H1 (cell line): ENCODE results near the gene DNMT3B. TPM values are rescaled to one million over a fixed set of nuclear protein-coding genes. Genes with fewer than 3 reads are reported as not detected.

Experiments
- CTCF ChIA-PET: fragments of 300-600 bp; sonication (Branson Sonifier 250); formaldehyde crosslinking; loops from one replicate; lab custom pipeline; 2021; ENCODE audit not compliant: partially characterized antibody; lab: Charles Lee
- POLR2A ChIA-PET: fragments of 300-600 bp; sonication (Branson Sonifier 250); formaldehyde crosslinking; loops from one replicate; lab custom pipeline; 2021; ENCODE audit warnings: inconsistent platforms; ENCODE audit not compliant: partially characterized antibody; lab: Charles Lee
- DNase-seq, 2 experiments: peaks; one replicate each; pipeline versions ENCODE4 v3.0.0 to v3.0.0-alpha.2; 2010 to 2022; ENCODE audit warnings: low spot score in 2 of 2, low read depth in 1 of 2, mixed read lengths in 1 of 2
- FAIRE-seq: peaks from 2 replicates; lab custom pipeline; 2011; peaks lifted over from hg19 to GRCh38; lab: Jason Lieb, UNC
- H2AFZ ChIP-seq: 2 replicates; pipeline ENCODE4 v1.8.1; 2012; ENCODE audit warnings: low read length, inconsistent platforms
- H2AK5ac ChIP-seq: 2 replicates; pipeline ENCODE4 v1.6.1; 2013; ENCODE audit warnings: low read depth, low read length
- H2BK120ac ChIP-seq: replicated peaks from 2 replicates; pipeline ENCODE3; 2013; ENCODE audit warnings: low read depth, low read length, inconsistent platforms
- H2BK12ac ChIP-seq: 2 replicates; pipeline ENCODE4 v1.6.1; 2013; ENCODE audit warnings: low read depth, low read length
- H2BK15ac ChIP-seq: 2 replicates; pipeline ENCODE4 v1.6.1; 2013; ENCODE audit warnings: low read length
- H2BK20ac ChIP-seq: 2 replicates; pipeline ENCODE4 v1.6.1; 2013; ENCODE audit warnings: low read length
- H2BK5ac ChIP-seq: 2 replicates; pipeline ENCODE4 v1.6.1; 2013; ENCODE audit warnings: low read depth, low read length
- H3K14ac ChIP-seq: 2 replicates; pipeline ENCODE4 v1.6.1; 2013; ENCODE audit warnings: inconsistent platforms; ENCODE audit not compliant: insufficient read length
- H3K18ac ChIP-seq: 2 replicates; pipeline ENCODE4 v1.6.1; 2013; ENCODE audit warnings: low read length; ENCODE audit errors: extremely low read depth
- H3K23ac ChIP-seq: 2 replicates; pipeline ENCODE4 v1.6.1; 2013; ENCODE audit warnings: inconsistent platforms; ENCODE audit not compliant: insufficient read length
- H3K23me2 ChIP-seq: 2 replicates; pipeline ENCODE4 v1.6.1; 2013; ENCODE audit warnings: low read depth, low read length
- H3K27ac ChIP-seq: 2 replicates; pipeline ENCODE4 v1.6.1; 2011; ENCODE audit warnings: low read depth, low read length, inconsistent platforms
- H3K27me3 ChIP-seq, 4 experiments: replicated peaks in 1 of 4; 1 replicate in 1 of 4; 2 replicates in 3 of 4; pipeline versions ENCODE4 v1.6.1 to v1.8.1; 2011 to 2013; ENCODE audit warnings: low read length in 3 of 4, mild to moderate bottlenecking in 3 of 4, inconsistent platforms in 2 of 4, mixed read lengths in 2 of 4, moderate library complexity in 1 of 4; ENCODE audit not compliant: control insufficient read depth in 3 of 4, insufficient read depth in 3 of 4; ENCODE audit errors: extremely low read depth in 1 of 4
- H3K36me3 ChIP-seq, 4 experiments: 2 replicates each; pipeline versions ENCODE4 v1.6.1 to v1.8.1; 2011 to 2013; ENCODE audit warnings: mild to moderate bottlenecking in 4 of 4, low read length in 3 of 4, moderate library complexity in 2 of 4, control low read depth in 1 of 4, inconsistent platforms in 1 of 4; ENCODE audit not compliant: insufficient read depth in 4 of 4, control insufficient read depth in 2 of 4
- H3K4ac ChIP-seq: replicated peaks from 2 replicates; pipeline ENCODE3; 2013; ENCODE audit warnings: low read length, low read depth, mixed read lengths, inconsistent platforms; ENCODE audit not compliant: insufficient read length
- H3K4me1 ChIP-seq, 4 experiments: replicated peaks in 1 of 4; 1 replicate in 1 of 4; 2 replicates in 3 of 4; pipeline versions ENCODE4 v1.6.1 to v1.8.1; 2011 to 2013; ENCODE audit warnings: low read length in 3 of 4, inconsistent platforms in 2 of 4, mixed read lengths in 1 of 4; ENCODE audit not compliant: insufficient read depth in 4 of 4, control insufficient read depth in 3 of 4
- H3K4me2 ChIP-seq, 2 experiments: 2 replicates each; pipeline versions ENCODE4 v1.6.1 to v1.8.1; 2011 to 2013; ENCODE audit warnings: low read depth in 2 of 2, low read length in 2 of 2, control low read depth in 1 of 2, inconsistent platforms in 1 of 2, mild to moderate bottlenecking in 1 of 2; ENCODE audit not compliant: insufficient read depth in 1 of 2
- H3K4me3 ChIP-seq, 4 experiments: fragments of 200-600, 300-600 bp in 1 of 4; sonication (generic), shearing (Covaris generic), sonication (Bioruptor Twin) in 1 of 4; 2 replicates each; pipeline versions ENCODE4 v1.5.1 to v1.8.1; 2011 to 2016; ENCODE audit warnings: low read length in 4 of 4, low read depth in 3 of 4, control low read depth in 2 of 4, inconsistent platforms in 2 of 4, mild to moderate bottlenecking in 2 of 4, mixed read lengths in 1 of 4, moderate library complexity in 1 of 4; ENCODE audit not compliant: insufficient read depth in 2 of 4; ENCODE audit errors: extremely low read depth in 1 of 4
- H3K56ac ChIP-seq: replicated peaks from 2 replicates; pipeline ENCODE3; 2013; ENCODE audit warnings: low read depth, mild to moderate bottlenecking, mixed read lengths, low read length, inconsistent platforms; ENCODE audit not compliant: insufficient read length
- H3K79me1 ChIP-seq: 2 replicates; pipeline ENCODE4 v1.6.1; 2013; ENCODE audit warnings: low read depth, low read length, control low read depth
- H3K79me2 ChIP-seq, 2 experiments: 2 replicates each; pipeline versions ENCODE4 v1.6.1 to v1.8.1; 2012 to 2013; ENCODE audit warnings: low read length in 2 of 2, mild to moderate bottlenecking in 2 of 2, inconsistent platforms in 1 of 2; ENCODE audit not compliant: insufficient read depth in 2 of 2, control insufficient read depth in 1 of 2
- H3K9ac ChIP-seq, 4 experiments: replicated peaks in 1 of 4; 1 replicate in 1 of 4; 2 replicates in 3 of 4; pipeline versions ENCODE4 v1.6.1 to v1.8.1; 2011 to 2013; ENCODE audit warnings: low read depth in 3 of 4, low read length in 3 of 4, control low read depth in 2 of 4, mild to moderate bottlenecking in 2 of 4, moderate library complexity in 2 of 4, inconsistent platforms in 1 of 4; ENCODE audit errors: extremely low read depth in 1 of 4
- H3K9me3 ChIP-seq, 2 experiments: 2 replicates each; pipeline versions ENCODE4 v1.6.1 to v1.8.1; 2012 to 2013; ENCODE audit warnings: mild to moderate bottlenecking in 2 of 2, moderate library complexity in 2 of 2, control low read depth in 1 of 2, inconsistent platforms in 1 of 2, low read depth in 1 of 2, low read length in 1 of 2, mixed read lengths in 1 of 2; ENCODE audit not compliant: insufficient read depth in 2 of 2
- H4K20me1 ChIP-seq, 2 experiments: replicated peaks in 1 of 2; 2 replicates each; pipeline versions ENCODE3 to v1.8.1; 2011 to 2013; ENCODE audit warnings: inconsistent platforms in 2 of 2, low read length in 2 of 2, mild to moderate bottlenecking in 1 of 2; ENCODE audit not compliant: insufficient read depth in 2 of 2, control insufficient read depth in 1 of 2
- H4K5ac ChIP-seq: 2 replicates; pipeline ENCODE4 v1.6.1; 2013; ENCODE audit warnings: low read length, low read depth, mixed read lengths, inconsistent platforms; ENCODE audit not compliant: insufficient read length
- H4K8ac ChIP-seq: 2 replicates; pipeline ENCODE4 v1.8.0; 2013; ENCODE audit warnings: mild to moderate bottlenecking, moderate library complexity, low read length, inconsistent platforms; ENCODE audit not compliant: insufficient read depth; ENCODE audit errors: extremely low read depth
- H4K91ac ChIP-seq: replicated peaks from 2 replicates; pipeline ENCODE3; 2013; ENCODE audit warnings: low read length, mixed read lengths, inconsistent platforms; ENCODE audit not compliant: insufficient read length
- ASH2L ChIP-seq: fragments of 200-600, 300-600 bp; sonication (generic); IDR thresholded peaks from one replicate; pipeline ENCODE4 v1.7.1; 2017; ENCODE audit warnings: low read length
- ATF3 ChIP-seq: IDR thresholded peaks from 2 replicates; pipeline ENCODE4 v1.6.1; 2011; ENCODE audit warnings: low read depth, mild to moderate bottlenecking, low read length; ENCODE audit not compliant: insufficient read depth
- BACH1 ChIP-seq: IDR thresholded peaks from 2 replicates; pipeline ENCODE4 v1.6.1; 2012; ENCODE audit warnings: low read length, improper control_type of control experiment
- EGR1 ChIP-seq: IDR thresholded peaks from 2 replicates; pipeline ENCODE4 v1.6.1; 2011; ENCODE audit warnings: low read depth, low read length, borderline replicate concordance
- JUND ChIP-seq: IDR thresholded peaks from 2 replicates; pipeline ENCODE4 v1.6.1; 2011; ENCODE audit warnings: mild to moderate bottlenecking, improper control_type of control experiment, low read length
- NANOG ChIP-seq: IDR thresholded peaks from 2 replicates; pipeline ENCODE4 v1.6.1; 2011; ENCODE audit warnings: low read length, low read depth, mild to moderate bottlenecking, inconsistent platforms; ENCODE audit not compliant: insufficient read depth, poor library complexity, severe bottlenecking
- POLR2A ChIP-seq, 2 experiments: IDR thresholded peaks; 1 replicate in 1 of 2; 2 replicates in 1 of 2; pipeline ENCODE4 v1.6.1; 2011; ENCODE audit warnings: low read depth in 2 of 2, low read length in 2 of 2, mild to moderate bottlenecking in 2 of 2; ENCODE audit errors: control extremely low read depth in 1 of 2
- SIN3A ChIP-seq, 2 experiments: IDR thresholded peaks in 1 of 2; conservative IDR thresholded peaks in 1 of 2; 2 replicates each; pipeline ENCODE4 v1.6.1; 2011 to 2012; ENCODE audit warnings: low read length in 2 of 2, improper control_type of control experiment in 1 of 2, low read depth in 1 of 2, mild to moderate bottlenecking in 1 of 2
- SP1 ChIP-seq: IDR thresholded peaks from 2 replicates; pipeline ENCODE4 v1.6.1; 2011; ENCODE audit warnings: low read depth, low read length
- TAF1 ChIP-seq: IDR thresholded peaks from 2 replicates; pipeline ENCODE4 v1.6.1; 2011; ENCODE audit warnings: mild to moderate bottlenecking, low read depth, low read length
- TAF7 ChIP-seq: optimal IDR thresholded peaks from 2 replicates; pipeline ENCODE3; 2011; ENCODE audit warnings: low read depth, mild to moderate bottlenecking, inconsistent platforms, low read length, moderate library complexity, borderline replicate concordance
- TCF12 ChIP-seq: IDR thresholded peaks from 2 replicates; pipeline ENCODE4 v1.6.1; 2011; ENCODE audit warnings: low read depth, mild to moderate bottlenecking, low read length
- WGBS, 2 experiments: shearing (Covaris generic) in 1 of 2; methylation state at CpG; one replicate each; pipeline versions ENCODE4 v1.1.6 to v1.1.7; 2013 to 2015; ENCODE audit warnings: low lambda C conversion rate in 2 of 2, mixed read lengths in 2 of 2, inconsistent platforms in 1 of 2, low coverage in 1 of 2, missing lambda C conversion rate in 1 of 2; ENCODE audit not compliant: insufficient replicate concordance in 2 of 2, insufficient coverage in 1 of 2, insufficient read length in 1 of 2; ENCODE audit errors: extremely low coverage in 1 of 2, missing lambda C conversion rate in 1 of 2; 5-methylcytosine and 5-hydroxymethylcytosine counted together
- polyA plus RNA-seq, 7 experiments: library from polyadenylated mRNA; depleted of rRNA in 3 of 7; stranded (reverse) in 5 of 7; unstranded in 2 of 7; fragments of >200 nt in 5 of 7; fragments of 200-250 nt in 2 of 7; gene quantifications; 1 replicate in 5 of 7; 2 replicates in 1 of 7; 4 replicates in 1 of 7; pipeline versions ENCODE4 v1.2.1 to v1.2.3, GENCODE V29; 2011 to 2013; ENCODE audit warnings: missing spikeins in 2 of 7, mixed read lengths in 2 of 7
- total RNA-seq: library from RNA; stranded (reverse); fragmentation: NEBNext Ultra II Directional; extraction: Animal tissue kit (Norgen Biotek cat#: 25700); gene quantifications from 2 replicates; pipeline ENCODE4 v1.2.1, GENCODE V29; 2021

Gene DNMT3B
- total and polyA plus RNA-seq, 2 of the 8 experiments (the other 6 are each of a cell fraction or from before 2014, with no cell fraction given) = 433 to 1,016 TPM

DNA sequence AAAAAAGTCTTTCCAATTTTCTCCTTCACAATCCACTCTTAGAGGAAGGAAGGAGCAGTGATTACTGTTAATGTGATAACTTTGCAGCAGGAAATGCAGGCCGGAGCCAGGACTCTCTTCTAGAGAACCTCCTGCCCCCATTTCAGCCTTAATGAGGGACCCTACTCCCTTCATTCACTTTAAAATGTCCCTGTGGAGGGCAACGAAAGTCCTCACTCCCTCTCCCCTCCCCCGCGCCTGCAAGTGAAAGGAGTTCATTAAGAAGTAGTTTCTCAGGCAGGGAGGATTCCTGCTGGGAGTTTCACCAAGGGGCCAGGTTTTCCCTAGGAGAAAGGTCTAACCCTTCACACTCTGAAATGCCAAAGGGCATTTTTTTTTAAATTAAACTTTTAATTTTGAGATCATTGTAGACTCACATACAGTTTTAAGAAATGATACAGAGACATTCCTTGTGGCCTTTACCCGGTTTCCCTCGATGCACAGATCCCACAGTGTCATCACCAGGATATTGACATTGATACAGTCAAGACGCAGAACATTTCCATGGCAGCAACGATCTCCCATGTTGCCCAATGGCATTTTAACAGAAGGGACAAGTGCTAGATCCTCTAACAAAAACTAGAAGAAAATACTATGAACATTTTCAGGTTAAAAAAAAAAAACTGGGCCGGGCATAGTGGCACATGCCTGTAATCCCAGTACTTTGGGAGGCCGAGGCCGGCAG lies 12.1 kb upstream of the DNMT3B start:
- H2AFZ ChIP-seq = no peak overlapping the region
- TF ChIP-seq BACH1 (no peak), ATF3 (no peak), TAF7 (peak; percentile 69), SP1 (peak; percentile 89), TAF1 (peak; percentile 57), TCF12 (0 out of 2 replicates have a peak, but pooled peaks have one; percentile 51), POLR2A (IDR thresholded peaks at IDR 0.05; ENCODE audit: control extremely low read depth in 1 of 2, low read depth in 2 of 2, low read length in 2 of 2) (peak; percentile 66 to 81), SIN3A (conservative IDR thresholded peaks at IDR 0.05 in 1 of 2, IDR thresholded peaks at IDR 0.05 in 1 of 2; ENCODE audit: low read depth in 1 of 2, low read length in 2 of 2) (0 out of 4 replicates have a peak, but pooled peaks of 1 of the 2 experiments have one; percentile 25), JUND (no peak), EGR1 (0 out of 2 replicates have a peak, but pooled peaks have one; percentile 45), NANOG (peak; percentile 64), ASH2L (peak; percentile 87)

More for the DNA sequence above, 12.1 kb upstream of the DNMT3B start:
- Histone ChIP-seq H3K4ac (peak overlapping the region; percentile 100), H4K20me1 (no peaks in the 10 kb centered on the region), H3K36me3 (no peaks in the 10 kb centered on the region), H3K27ac (peak overlapping the region; percentile 80), H3K79me2 (0 out of 4 replicates have a peak, but pooled peaks cover 0 to 3% of the 10 kb centered on the region in 2 experiments), H4K5ac (peak overlapping the region; percentile 95), H3K18ac (peak overlapping the region; percentile 89), H4K8ac (no peak overlapping the region), H3K27me3 (no peaks in the 10 kb centered on the region), H2BK120ac (peak overlapping the region; percentile 100), H2BK5ac (peak overlapping the region; percentile 99), H3K9ac (no peak overlapping the region), H3K4me1 (peaks cover 17 to 27% (median 25%) of the 10 kb centered on the region in 4 experiments), H3K56ac (peak overlapping the region; percentile 95), H4K91ac (peak overlapping the region; percentile 98), H2BK15ac (no peak overlapping the region), H3K23ac (no peak overlapping the region), H3K4me2 (peak overlapping the region; percentile 51 to 52), H2AK5ac (peak overlapping the region; percentile 100), H3K14ac (no peak overlapping the region), H2BK12ac (peak overlapping the region; percentile 99), H3K23me2 (peaks cover 1% of the 10 kb centered on the region; the same call in 1 of the 2 replicates), H2BK20ac (peak overlapping the region; percentile 89), H3K79me1 (no peaks in the 10 kb centered on the region), H3K4me3 (peak overlapping the region in 1 of 4 experiments; percentile 42; a peak in 2 of 8 replicates), H3K9me3 (no peaks in the 10 kb centered on the region)
- POLR2A ChIA-PET = no interaction called here
- 14% methylated on average over 11 of the region's 11 CpGs; no CpG with 5 or more reads in 1 of the 2 experiments for WGBS, 2 experiments
- DNase-seq = peak; percentile 77 to 79
- peak; percentile 45 for FAIRE-seq
- CTCF ChIA-PET = no interaction called here
